Smooth muscle cell (in vitro differentiated cells): ENCODE results near the gene CXCL17. TPM values are rescaled to one million over a fixed set of nuclear protein-coding genes. Genes with fewer than 3 reads are reported as not detected.

Source experiments
- DNase-seq: peaks from one replicate; lab custom pipeline; 2025; ENCODE audit not compliant: unreplicated experiment; lab: John Stamatoyannopoulos, UW
- H2AFZ ChIP-seq: fragments of 200-600 bp; sonication (generic); 2 replicates; pipeline ENCODE4 v1.6.0; 2016; ENCODE audit warnings: antibody characterized with exemption, low read depth, mild to moderate bottlenecking
- H3F3A ChIP-seq: fragments of 200-600 bp; sonication (generic); 2 replicates; pipeline ENCODE4 v1.6.0; 2017; ENCODE audit warnings: antibody characterized with exemption, low read depth
- H3K27ac ChIP-seq: fragments of 200-600 bp; sonication (generic); 2 replicates; pipeline ENCODE4 v1.5.1; 2016; ENCODE audit warnings: low read depth, mild to moderate bottlenecking
- H3K27me3 ChIP-seq: fragments of 200-600 bp; sonication (generic); 2 replicates; pipeline ENCODE4 v1.6.1; 2016; ENCODE audit warnings: low read depth, mild to moderate bottlenecking
- H3K36me3 ChIP-seq: fragments of 200-600 bp; sonication (generic); 2 replicates; pipeline ENCODE4 v1.5.1; 2016; ENCODE audit warnings: low read depth
- H3K4me1 ChIP-seq: fragments of 200-600 bp; sonication (generic); 2 replicates; pipeline ENCODE4 v1.5.1; 2016; ENCODE audit warnings: low read depth
- H3K4me2 ChIP-seq: fragments of 200-600 bp; sonication (generic); 2 replicates; pipeline ENCODE4 v1.6.0; 2016; ENCODE audit warnings: mild to moderate bottlenecking
- H3K4me3 ChIP-seq: fragments of 200-600 bp; sonication (generic); 2 replicates; pipeline ENCODE4 v1.5.1; 2016; ENCODE audit warnings: mild to moderate bottlenecking
- H3K79me2 ChIP-seq: fragments of 200-600 bp; sonication (generic); 2 replicates; pipeline ENCODE4 v1.6.0; 2016; ENCODE audit warnings: low read depth, mild to moderate bottlenecking
- H3K9ac ChIP-seq: fragments of 200-600 bp; sonication (generic); 2 replicates; pipeline ENCODE4 v1.6.0; 2016; ENCODE audit warnings: low read depth
- H3K9me3 ChIP-seq: fragments of 200-600 bp; sonication (generic); replicated peaks from 2 replicates; pipeline ENCODE4 v1.5.1; 2016; ENCODE audit warnings: low read depth
- H4K20me1 ChIP-seq: fragments of 200-600 bp; sonication (generic); 2 replicates; pipeline ENCODE4 v1.6.0; 2016; ENCODE audit warnings: low read depth
- WGBS: methylation state at CpG from one replicate; pipeline ENCODE4 v1.1.7; 2016; ENCODE audit warnings: low lambda C conversion rate; 5-methylcytosine and 5-hydroxymethylcytosine counted together
- polyA plus RNA-seq: library from polyadenylated mRNA; unstranded; fragments of >200 nt; fragmentation: Nextera tagmentation; extraction: Ambion mirVana; gene quantifications from 2 replicates; pipeline ENCODE4 v1.2.1, GENCODE V29; 2016
- total RNA-seq: library from RNA; depleted of rRNA; stranded (reverse); fragments of >200 nt; gene quantifications from 2 replicates; pipeline ENCODE4 v1.2.3, GENCODE V29; 2014
- TF ChIP-seq, protein P1 (sequence below): fragments of 200-600 bp; sonication (generic); IDR thresholded peaks from 2 replicates; pipeline ENCODE4 v1.5.1; 2017; ENCODE audit warnings: borderline replicate concordance, mild to moderate bottlenecking, antibody characterized with exemption; ENCODE audit not compliant: insufficient read depth, poor library complexity, severe bottlenecking

Gene CXCL17
- total and polyA plus RNA-seq, 2 experiments from 2014 or later = not detected

DNA sequence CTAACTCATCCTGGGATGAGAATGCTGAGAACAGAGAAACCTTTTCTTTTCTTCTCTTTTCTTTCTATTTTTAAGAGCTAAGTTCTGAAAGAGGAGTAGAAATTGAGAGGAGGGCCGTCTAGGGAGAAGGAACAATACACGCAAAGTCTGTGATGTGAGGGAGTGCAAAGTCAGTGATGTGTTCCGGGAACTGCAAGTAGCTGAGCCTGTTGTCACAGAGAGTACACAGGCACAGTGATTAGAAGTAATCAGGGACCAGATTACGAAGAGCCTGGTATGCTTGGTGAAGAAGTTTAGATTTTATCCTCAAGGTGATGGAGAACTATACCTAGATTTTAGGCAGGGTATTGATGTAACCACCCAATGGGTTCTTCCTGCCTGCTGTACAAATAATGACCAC lies 32.0 kb upstream of the CXCL17 start:
- Histone ChIP-seq H3K9ac (no peak overlapping the region), H3K27ac (no peak overlapping the region), H3K27me3 (no peaks in the 10 kb centered on the region), H3K9me3 (no peaks in the 10 kb centered on the region), H3K4me1 (peaks cover 13% of the 10 kb centered on the region), H2AFZ (no peak overlapping the region), H3F3A (peaks cover 3% of the 10 kb centered on the region), H3K4me2 (no peak overlapping the region), H3K79me2 (no peaks in the 10 kb centered on the region), H3K36me3 (no peaks in the 10 kb centered on the region), H3K4me3 (no peak overlapping the region), H4K20me1 (no peaks in the 10 kb centered on the region)
- DNase-seq = no peak
- TF ChIP-seq, protein P1, sequence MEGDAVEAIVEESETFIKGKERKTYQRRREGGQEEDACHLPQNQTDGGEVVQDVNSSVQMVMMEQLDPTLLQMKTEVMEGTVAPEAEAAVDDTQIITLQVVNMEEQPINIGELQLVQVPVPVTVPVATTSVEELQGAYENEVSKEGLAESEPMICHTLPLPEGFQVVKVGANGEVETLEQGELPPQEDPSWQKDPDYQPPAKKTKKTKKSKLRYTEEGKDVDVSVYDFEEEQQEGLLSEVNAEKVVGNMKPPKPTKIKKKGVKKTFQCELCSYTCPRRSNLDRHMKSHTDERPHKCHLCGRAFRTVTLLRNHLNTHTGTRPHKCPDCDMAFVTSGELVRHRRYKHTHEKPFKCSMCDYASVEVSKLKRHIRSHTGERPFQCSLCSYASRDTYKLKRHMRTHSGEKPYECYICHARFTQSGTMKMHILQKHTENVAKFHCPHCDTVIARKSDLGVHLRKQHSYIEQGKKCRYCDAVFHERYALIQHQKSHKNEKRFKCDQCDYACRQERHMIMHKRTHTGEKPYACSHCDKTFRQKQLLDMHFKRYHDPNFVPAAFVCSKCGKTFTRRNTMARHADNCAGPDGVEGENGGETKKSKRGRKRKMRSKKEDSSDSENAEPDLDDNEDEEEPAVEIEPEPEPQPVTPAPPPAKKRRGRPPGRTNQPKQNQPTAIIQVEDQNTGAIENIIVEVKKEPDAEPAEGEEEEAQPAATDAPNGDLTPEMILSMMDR = no peak
- WGBS = 28% methylated on average over 4 of the region's 4 CpGs

DNA sequence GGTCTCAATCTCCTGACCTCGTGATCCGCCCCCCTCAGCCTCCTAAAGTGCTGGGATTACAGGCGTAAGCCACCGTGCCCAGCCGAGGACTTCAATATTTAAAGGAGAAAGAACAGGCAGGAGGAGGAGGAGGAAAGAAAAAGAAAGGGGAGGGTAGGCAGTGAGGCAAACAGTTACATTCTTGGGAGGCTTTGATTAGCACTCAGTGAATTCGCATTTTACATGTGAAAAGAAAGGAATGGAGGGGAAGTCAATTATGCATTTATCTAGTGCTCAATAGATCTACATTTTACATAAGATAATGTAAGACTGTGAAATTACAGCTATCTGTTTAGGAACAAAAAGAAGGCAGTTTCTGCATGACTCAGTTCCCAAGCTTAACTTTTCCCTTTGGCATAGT lies 30.9 kb upstream of the CXCL17 start:
- no peaks in the 10 kb centered on the region for H3K9me3 ChIP-seq
- H3K27me3 ChIP-seq = no peaks in the 10 kb centered on the region
- TF ChIP-seq, protein P1 = no peak
- no peak overlapping the region for H3K4me3 ChIP-seq
- H3K4me2 ChIP-seq = no peak overlapping the region
- H3F3A ChIP-seq = no peaks in the 10 kb centered on the region
- H3K79me2 ChIP-seq = no peaks in the 10 kb centered on the region
- H4K20me1 ChIP-seq = no peaks in the 10 kb centered on the region
- H3K4me1 ChIP-seq = peaks cover 13% of the 10 kb centered on the region
- no peaks in the 10 kb centered on the region for H3K36me3 ChIP-seq
- DNase-seq = no peak
- H3K9ac ChIP-seq = no peak overlapping the region
- 7% methylated on average over 6 of the region's 6 CpGs for WGBS
- no peak overlapping the region for H3K27ac ChIP-seq
- H2AFZ ChIP-seq = no peak overlapping the region

DNA sequence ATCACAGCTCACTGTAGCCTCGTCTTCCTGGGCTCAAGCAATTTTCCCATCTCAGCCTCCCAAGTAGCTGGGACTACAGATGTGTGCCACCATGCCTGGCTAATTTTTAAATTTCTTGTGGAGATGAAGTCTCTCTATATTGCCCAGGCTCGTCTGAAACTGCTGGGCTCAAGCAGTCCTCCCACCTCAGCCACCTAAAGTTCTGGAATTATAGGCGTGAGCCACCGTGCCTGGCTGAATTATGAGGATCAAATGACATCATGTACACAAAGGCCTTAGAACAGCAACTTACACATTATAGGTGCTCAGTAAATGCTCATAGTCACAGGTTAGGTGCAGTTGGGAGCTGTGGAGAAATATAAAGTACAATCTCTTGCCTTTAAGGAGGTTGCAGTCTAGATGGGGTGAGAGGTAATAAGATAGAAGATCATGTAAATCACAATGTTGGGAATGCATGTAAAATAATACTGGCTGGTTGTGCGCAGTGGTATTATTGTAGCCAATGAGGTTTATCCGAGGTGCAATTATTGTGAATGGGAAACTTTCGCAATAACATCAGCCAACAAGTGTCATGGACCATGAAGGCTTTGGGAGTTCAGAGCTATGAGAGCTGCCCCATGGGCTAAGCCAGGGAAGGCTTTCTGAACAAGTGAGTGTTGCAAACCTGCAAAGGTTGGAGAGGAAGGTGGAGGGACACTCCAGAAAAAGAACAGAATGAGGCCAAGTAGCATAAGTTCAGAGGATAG lies 29.8 kb upstream of the CXCL17 start:
- no peak for DNase-seq
- no peaks in the 10 kb centered on the region for H3K9me3 ChIP-seq
- H3K36me3 ChIP-seq = no peaks in the 10 kb centered on the region
- H3K4me3 ChIP-seq = no peak overlapping the region
- H3F3A ChIP-seq = peaks cover 2% of the 10 kb centered on the region
- TF ChIP-seq, protein P1 = no peak
- peaks cover under 1% of the 10 kb centered on the region for H4K20me1 ChIP-seq
- no peak overlapping the region for H3K4me2 ChIP-seq
- no peak overlapping the region for H3K9ac ChIP-seq
- WGBS = 90% methylated on average over 7 of the region's 7 CpGs
- H3K4me1 ChIP-seq = peaks cover 13% of the 10 kb centered on the region
- no peak overlapping the region for H3K27ac ChIP-seq
- H3K27me3 ChIP-seq = no peaks in the 10 kb centered on the region
- no peaks in the 10 kb centered on the region for H3K79me2 ChIP-seq
- H2AFZ ChIP-seq = no peak overlapping the region
